Pancreas (tissue), 10 donors: ENCODE data around the gene NDOR1. TPM values are rescaled to one million over a fixed set of nuclear protein-coding genes. Genes with fewer than 3 reads are reported as not detected.

Experiments used
- ATAC-seq, 4 donors: fragments of 200-7000 bp; cut with Tn5 transposase; one replicate each; pipeline versions ENCODE4 v1.8.0 to v1.9.1; 2020; ENCODE audit warnings: mild to moderate bottlenecking in 4 of 4, moderate library complexity in 4 of 4
- DNase-seq, 6 donors: peaks; one replicate each; pipeline ENCODE4 v3.0.0-alpha.2; 2020
- FAIRE-seq: peaks from 2 replicates; lab custom pipeline; 2012; peaks lifted over from hg19 to GRCh38; lab: Jason Lieb, UNC
- H3K27ac ChIP-seq, 4 donors: fragments of 200-600 bp; sonication (generic); 1 replicate in 3 of 4; 2 replicates in 1 of 4; pipeline versions ENCODE4 v1.5.0 to v1.8.0; 2020
- H3K27me3 ChIP-seq, 4 donors: fragments of 200-600 bp; one replicate each; pipeline ENCODE4 v1.8.0; 2021
- H3K36me3 ChIP-seq, 3 donors: fragments of 200-600 bp; sonication (generic) in 1 of 3; one replicate each; pipeline versions ENCODE4 v1.5.0 to v1.8.0; 2020 to 2021
- H3K4me1 ChIP-seq, 3 donors: fragments of 200-600 bp; one replicate each; pipeline ENCODE4 v1.8.0; 2021
- H3K4me3 ChIP-seq, 4 donors: fragments of 200-600 bp; sonication (generic) in 2 of 4; one replicate each; pipeline versions ENCODE4 v1.5.0 to v1.8.0; 2020 to 2021
- H3K9me3 ChIP-seq, 4 donors: fragments of 200-600 bp; one replicate each; pipeline ENCODE4 v1.8.0; 2021
- WGBS, 2 donors: extraction: QIAGEN DNeasy Blood & Tissue Kit; methylation state at CpG; one replicate each; pipeline ENCODE4 v1.1.7; 2013; 5-methylcytosine and 5-hydroxymethylcytosine counted together
- intact Hi-C, 3 donors: fragments of 100-400 bp; cut with DNase I; formaldehyde crosslinking; loops; one replicate each; pipeline versions ENCODE4 v1.11.1 to v1.14.2; 2022
- polyA plus RNA-seq, 2 donors: library from polyadenylated mRNA; stranded (reverse); fragments of 200-250 nt; gene quantifications; one replicate each; pipeline ENCODE4 v1.2.3, GENCODE V29; 2013
- total RNA-seq, 6 donors: library from RNA; stranded (reverse); fragmentation: NEBNext Ultra II Directional in 4 of 6; extraction: Animal tissue kit (Norgen Biotek cat#: 25700) in 4 of 6; gene quantifications; one replicate each; pipeline versions ENCODE4 v1.2.1 to v1.2.4, GENCODE V29; 2021 to 2023
- TF ChIP-seq, protein P1 (sequence below), 4 donors: fragments of 200-600 bp; sonication (generic) in 3 of 4; IDR thresholded peaks; one replicate each; pipeline versions ENCODE4 v1.5.0 to v1.8.0; 2021; ENCODE audit warnings: antibody characterized with exemption in 4 of 4
- donor health status: healthy with polysubstance abuse.
- donor health status: DM: no; HTN: no; CAD: no; lungs with moderate emphysema.
- donor health status: DM: no; HTN: no; CAD: no.
- donor health status: control.
- donor health status: control.
- donor health status: Bipolar disorder and iron deficiency.
- donor health status: DM: yes; HTN: yes; CAD: no.
- donor health status: DM: no; HTN: no; CAD: no.
- donor health status: DM: no; HTN: no; CAD: no.
- donor health status: DM: yes; HTN: yes; CAD: no.

The NDOR1 gene
- total and polyA plus RNA-seq, 8 donors = 4.6 to 25.4 (median 6.8) TPM

DNA sequence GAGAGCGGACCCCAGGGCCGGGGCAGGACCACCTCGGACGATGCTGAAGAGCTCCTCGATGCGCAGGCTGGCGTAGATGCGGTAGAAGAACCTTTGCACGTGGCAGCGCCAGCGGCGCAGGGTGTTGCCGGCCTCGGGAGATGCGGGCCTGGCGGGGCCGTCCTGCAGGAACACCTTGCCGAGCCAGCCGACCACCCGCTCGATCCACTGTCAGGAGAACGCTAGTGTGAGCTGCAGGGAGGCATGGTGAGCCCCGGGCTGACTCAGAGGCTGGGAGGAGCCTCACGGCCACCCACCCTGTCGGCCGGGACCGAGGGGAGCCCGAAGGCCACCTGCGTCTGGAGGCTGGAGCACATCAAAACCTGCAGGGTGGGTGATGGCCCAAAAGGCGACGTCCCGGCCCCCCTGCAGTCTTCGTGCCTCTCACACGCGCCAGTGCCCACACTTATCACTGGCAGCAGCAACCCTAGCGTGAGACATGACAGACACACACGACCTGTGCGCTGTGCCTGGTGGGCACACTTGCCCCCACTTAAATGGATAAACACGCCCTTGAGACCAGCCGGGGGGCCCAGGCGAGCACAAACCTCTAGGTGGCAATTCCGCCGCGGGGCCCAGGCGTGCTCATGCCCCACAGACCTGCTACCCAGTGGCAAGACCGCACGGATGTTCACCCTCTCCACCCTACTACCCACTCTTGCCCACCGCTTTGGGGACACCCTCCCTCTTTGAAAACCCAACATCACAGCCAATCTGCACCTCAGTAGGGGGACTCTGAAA is 20.4 kb upstream of the NDOR1 start:
- Histone ChIP-seq H3K27me3 (no peaks in the 10 kb centered on the region), H3K27ac (no peak overlapping the region), H3K4me1 (peaks cover 19 to 26% (median 25%) of the 10 kb centered on the region in 3 donors), H3K4me3 (no peak overlapping the region), H3K36me3 (peaks cover 0 to 46% (median 38%) of the 10 kb centered on the region in 3 donors), H3K9me3 (no peaks in the 10 kb centered on the region)
- WGBS, 2 donors = 89 to 90% methylated on average over 48 of the region's 48 CpGs
- DNase-seq (peak in 1 of 6 donors; percentile 36), FAIRE-seq (no peak), ATAC-seq (no peak)
- intact Hi-C loops = loop anchor here in 1 of 3 donors (5.0 kb wide), 1 partner anchor 68 kb away; no protein-coding TSS in a partner anchor
- TF ChIP-seq, protein P1, sequence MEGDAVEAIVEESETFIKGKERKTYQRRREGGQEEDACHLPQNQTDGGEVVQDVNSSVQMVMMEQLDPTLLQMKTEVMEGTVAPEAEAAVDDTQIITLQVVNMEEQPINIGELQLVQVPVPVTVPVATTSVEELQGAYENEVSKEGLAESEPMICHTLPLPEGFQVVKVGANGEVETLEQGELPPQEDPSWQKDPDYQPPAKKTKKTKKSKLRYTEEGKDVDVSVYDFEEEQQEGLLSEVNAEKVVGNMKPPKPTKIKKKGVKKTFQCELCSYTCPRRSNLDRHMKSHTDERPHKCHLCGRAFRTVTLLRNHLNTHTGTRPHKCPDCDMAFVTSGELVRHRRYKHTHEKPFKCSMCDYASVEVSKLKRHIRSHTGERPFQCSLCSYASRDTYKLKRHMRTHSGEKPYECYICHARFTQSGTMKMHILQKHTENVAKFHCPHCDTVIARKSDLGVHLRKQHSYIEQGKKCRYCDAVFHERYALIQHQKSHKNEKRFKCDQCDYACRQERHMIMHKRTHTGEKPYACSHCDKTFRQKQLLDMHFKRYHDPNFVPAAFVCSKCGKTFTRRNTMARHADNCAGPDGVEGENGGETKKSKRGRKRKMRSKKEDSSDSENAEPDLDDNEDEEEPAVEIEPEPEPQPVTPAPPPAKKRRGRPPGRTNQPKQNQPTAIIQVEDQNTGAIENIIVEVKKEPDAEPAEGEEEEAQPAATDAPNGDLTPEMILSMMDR (IDR thresholded peaks at IDR 0.05) = no peak

DNA sequence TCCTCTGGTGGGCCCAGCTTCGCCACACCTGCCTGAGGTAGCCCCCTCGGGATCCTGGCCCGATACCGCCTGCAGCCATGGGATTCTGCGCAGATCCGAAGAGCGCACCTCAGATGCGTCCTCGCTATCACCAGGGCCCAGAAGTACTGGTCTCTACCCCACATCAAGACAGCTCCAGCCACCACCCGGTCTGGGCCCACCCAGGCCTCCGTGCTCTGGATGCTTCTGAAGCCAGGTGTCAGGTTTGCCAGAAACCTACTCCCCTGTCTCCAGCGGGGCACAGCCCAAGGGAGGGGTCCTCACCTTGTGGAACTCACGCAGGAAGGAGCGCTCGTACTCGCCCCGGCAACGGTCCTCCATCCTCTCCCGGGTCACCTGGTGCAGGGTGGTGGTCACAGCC is 19.6 kb upstream of the NDOR1 start:
- 89 to 92% methylated on average over 19 of the region's 19 CpGs for WGBS, 2 donors
- Histone ChIP-seq H3K4me1 (peaks cover 25 to 34% (median 34%) of the 10 kb centered on the region in 3 donors), H3K27ac (no peak overlapping the region), H3K36me3 (peaks cover 0 to 37% (median 31%) of the 10 kb centered on the region in 3 donors), H3K27me3 (no peaks in the 10 kb centered on the region), H3K4me3 (no peak overlapping the region), H3K9me3 (no peaks in the 10 kb centered on the region)
- FAIRE-seq (no peak), DNase-seq (no peak), ATAC-seq (no peak)
- TF ChIP-seq, protein P1 (IDR thresholded peaks at IDR 0.05) = no peak
- intact Hi-C loops = loop anchor here in 1 of 3 donors (5.0 kb wide), 1 partner anchor 69 kb away; no protein-coding TSS in a partner anchor

DNA sequence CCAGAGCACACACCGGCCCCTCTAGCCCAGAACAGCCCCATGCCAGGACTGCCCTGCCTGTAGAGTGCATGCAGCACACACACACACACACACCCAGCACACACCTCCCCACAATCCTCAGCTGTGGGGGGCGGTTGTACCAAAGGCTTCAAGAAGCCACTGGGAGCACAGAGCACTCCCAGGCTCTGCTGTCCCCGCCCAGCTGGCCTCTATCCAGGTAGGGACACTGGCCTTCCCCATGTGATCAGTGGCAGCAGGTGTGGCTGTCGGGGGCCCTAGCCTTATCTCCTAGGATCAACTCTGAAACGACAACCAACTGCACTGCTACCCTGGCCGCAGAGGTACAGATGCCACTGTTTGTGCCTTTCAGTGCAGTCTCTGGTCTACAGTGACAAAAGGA is 19.1 kb upstream of the NDOR1 start:
- no peaks in the 10 kb centered on the region for H3K9me3 ChIP-seq
- WGBS, 2 donors = 37 to 58% methylated on average over 6 of the region's 6 CpGs
- intact Hi-C loops = loop anchor here in 1 of 3 donors (5.0 kb wide), 1 partner anchor 69 kb away; no protein-coding TSS in a partner anchor
- no peaks in the 10 kb centered on the region for H3K27me3 ChIP-seq
- FAIRE-seq (no peak), ATAC-seq (no peak), DNase-seq (peak in 1 of 6 donors; percentile 61)
- peaks cover 0 to 33% (median 27%) of the 10 kb centered on the region in 3 donors for H3K36me3 ChIP-seq
- TF ChIP-seq, protein P1 (IDR thresholded peaks at IDR 0.05) = no peak
- H3K4me3 ChIP-seq = peak overlapping the region in 1 of 4 donors; percentile 5
- peaks cover 25 to 37% (median 34%) of the 10 kb centered on the region in 3 donors for H3K4me1 ChIP-seq
- no peak overlapping the region for H3K27ac ChIP-seq

DNA sequence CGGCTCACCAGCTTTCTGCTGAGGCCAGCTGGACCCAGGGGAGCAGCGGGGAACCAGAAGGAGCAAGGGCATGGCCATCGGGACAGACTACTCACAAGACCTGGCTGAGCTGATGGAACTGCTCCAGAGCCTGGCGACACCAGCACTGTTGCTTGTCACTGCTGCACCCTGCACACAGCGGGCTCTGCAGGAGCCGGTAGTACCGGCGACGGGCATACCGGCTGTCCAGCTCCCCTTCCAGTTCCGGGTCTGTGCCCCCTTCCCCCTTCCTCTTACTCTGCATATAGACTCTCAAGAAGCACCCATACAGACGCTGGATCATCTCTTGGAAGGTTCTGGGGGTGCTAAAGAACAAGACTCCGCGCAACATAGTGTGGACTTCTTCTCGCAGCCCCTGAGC is 18.1 kb upstream of the NDOR1 start:
- Histone ChIP-seq H3K27ac (no peak overlapping the region), H3K36me3 (peaks cover 0 to 29% (median 18%) of the 10 kb centered on the region in 3 donors), H3K27me3 (no peaks in the 10 kb centered on the region), H3K4me3 (peak overlapping the region; percentile 86 to 97 (median 89)), H3K9me3 (no peaks in the 10 kb centered on the region), H3K4me1 (peaks cover 25 to 45% (median 34%) of the 10 kb centered on the region in 3 donors)
- FAIRE-seq (no peak), ATAC-seq (no peak), DNase-seq (no peak)
- intact Hi-C loops = loop anchor here in 1 of 3 donors (5.0 kb wide), 1 partner anchor 70 kb away; no protein-coding TSS in a partner anchor
- WGBS, 2 donors = 62 to 68% methylated on average over 15 of the region's 15 CpGs
- TF ChIP-seq, protein P1 (IDR thresholded peaks at IDR 0.05) = no peak
